Measurements from ENCODE around the gene SPINDOC.
"Not testable (repeated sequence)": the region's sequence is repeated elsewhere in the genome, so short reads cannot be mapped to it uniquely, and the experiment has no call there.

Gene SPINDOC

GRCh38 chr11:63813035-63813562 is at the start of gene SPINDOC:
Gene SPINDOC (plus strand): TSS chr11:63813456. CDS start chr11:63813687, 231 bp downstream.
- H3K4me3 ChIP-seq (ENCODE audit: low read depth, low read length), result peak within 1 kb of the TSS; percentile 94

- H3K4me3 ChIP-seq (ENCODE audit: low read depth, low read length), result peak overlapping the region; percentile 95
Observed at GRCh38 chr11:63763496-63764339, 49.5 kb upstream of the SPINDOC start.

DNA sequence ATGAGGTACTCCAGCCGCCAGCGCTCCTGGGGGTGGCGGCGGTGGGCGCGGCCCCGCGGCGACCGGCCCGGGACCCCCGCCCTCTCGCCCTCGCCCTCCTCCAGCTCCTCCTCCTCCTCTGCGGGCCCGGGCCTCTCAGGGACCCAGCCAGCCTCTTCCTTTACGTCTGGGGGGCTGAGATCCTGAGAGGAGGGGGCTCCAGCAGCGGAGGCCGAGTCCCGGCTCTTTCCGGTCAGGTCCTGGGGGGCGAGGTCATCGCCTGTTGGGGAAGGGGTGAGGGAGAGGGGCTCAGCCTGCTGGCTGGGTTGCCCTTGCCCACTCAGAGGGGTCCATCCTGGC is 48.9 kb upstream of the SPINDOC start:
- H3K4me3 ChIP-seq (ENCODE audit: low read depth, low read length), result peak overlapping the region; percentile 27

DNA sequence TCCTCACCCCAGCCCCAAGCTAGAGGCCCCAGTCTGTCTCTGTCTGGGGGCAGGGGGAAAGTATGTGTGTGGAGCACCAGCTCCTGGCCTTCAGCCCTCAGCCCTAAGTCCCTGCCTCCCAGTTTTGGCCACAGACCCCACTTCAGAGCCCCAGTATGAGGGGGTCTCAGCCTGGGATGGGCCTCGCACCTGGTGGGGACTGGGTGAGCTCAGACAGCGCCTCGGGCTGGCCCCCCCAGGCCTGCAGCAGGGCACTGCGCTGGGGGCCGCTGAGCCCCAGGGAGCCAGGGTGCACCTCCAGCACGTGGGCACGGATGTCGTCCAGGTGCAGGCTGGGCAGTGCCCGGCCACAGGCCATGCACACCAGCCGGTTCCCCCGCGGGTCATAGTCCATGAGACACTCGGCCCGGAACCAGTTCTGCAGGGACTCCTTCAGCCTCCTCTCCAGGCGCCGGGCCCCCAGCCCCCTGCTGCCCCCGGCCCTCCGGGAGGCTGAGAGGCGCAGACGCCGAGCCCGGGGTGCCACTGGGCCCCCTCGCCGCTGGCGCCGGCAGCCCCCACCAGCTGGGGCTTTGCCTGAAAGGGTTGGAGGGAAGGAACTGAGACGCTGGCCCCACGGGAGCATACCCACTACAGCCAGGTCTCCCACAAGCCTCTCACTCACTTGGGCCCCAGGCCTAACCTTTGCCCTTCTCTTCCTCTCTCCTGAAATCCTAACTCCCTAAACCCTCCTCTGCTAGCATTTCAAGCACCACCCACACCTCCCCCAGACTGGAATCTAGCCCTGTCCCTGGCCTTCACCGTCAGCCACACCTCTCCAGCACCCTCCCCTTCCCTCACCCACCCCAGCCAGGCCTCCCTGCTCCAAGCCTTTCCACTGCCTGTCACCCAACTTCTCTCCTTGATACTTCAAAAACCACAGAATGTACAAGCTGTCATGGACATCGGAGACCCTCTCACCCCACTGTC is 48.3 kb upstream of the SPINDOC start:
- H3K4me3 ChIP-seq (ENCODE audit: low read depth, low read length), result peak overlapping the region; percentile 27

DNA sequence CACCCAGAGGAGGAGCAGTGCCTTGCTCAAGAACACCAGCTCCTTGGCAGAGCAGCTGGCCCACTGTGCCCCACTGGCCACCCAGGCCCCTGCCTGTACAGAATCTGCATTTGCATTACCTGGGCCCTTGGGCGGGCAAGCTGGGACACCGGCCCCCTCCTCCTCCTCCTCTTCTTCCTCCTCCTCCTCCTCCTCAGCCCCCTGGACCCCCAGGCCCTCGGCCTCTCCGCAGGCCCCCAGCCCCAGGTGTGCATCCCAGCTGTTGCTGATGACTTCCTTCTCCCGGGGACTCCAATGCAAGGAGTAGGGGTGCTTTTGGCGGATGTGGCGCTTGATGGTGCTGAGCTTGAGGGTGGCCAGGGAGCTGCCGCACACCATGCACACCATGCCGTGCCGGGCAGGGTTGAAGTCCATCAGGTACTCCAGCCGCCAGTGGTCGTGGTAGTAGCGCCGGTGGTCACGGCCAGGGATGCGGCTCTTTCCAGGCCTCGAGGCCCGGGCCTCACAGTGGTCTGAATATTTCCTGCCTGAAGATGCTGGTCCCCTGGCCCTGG is 47.5 kb upstream of the SPINDOC start:
- no peak overlapping the region for H3K4me3 ChIP-seq (ENCODE audit: low read depth, low read length)

GRCh38 chr11:63766531-63767235 is 46.6 kb upstream of the SPINDOC start:
- H3K4me3 ChIP-seq (ENCODE audit: low read depth, low read length), result no peak overlapping the region

DNA sequence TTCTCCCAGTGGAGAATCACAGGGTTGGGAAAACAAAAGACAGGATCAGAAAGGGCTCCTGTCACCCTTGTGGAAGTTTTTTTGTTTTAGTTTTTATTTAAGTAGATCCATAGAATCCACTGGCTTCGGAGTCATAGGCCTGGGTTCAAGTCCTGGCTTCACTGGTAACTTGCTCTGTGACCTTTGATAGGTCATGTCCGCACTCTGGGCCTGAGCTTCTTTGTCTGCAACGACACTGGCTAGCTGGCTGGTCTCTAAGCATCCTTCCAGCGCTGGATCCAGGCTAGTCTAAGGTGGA is 46.0 kb upstream of the SPINDOC start:
- peak overlapping the region; percentile 71 for H3K4me3 ChIP-seq (ENCODE audit: low read depth, low read length)

DNA sequence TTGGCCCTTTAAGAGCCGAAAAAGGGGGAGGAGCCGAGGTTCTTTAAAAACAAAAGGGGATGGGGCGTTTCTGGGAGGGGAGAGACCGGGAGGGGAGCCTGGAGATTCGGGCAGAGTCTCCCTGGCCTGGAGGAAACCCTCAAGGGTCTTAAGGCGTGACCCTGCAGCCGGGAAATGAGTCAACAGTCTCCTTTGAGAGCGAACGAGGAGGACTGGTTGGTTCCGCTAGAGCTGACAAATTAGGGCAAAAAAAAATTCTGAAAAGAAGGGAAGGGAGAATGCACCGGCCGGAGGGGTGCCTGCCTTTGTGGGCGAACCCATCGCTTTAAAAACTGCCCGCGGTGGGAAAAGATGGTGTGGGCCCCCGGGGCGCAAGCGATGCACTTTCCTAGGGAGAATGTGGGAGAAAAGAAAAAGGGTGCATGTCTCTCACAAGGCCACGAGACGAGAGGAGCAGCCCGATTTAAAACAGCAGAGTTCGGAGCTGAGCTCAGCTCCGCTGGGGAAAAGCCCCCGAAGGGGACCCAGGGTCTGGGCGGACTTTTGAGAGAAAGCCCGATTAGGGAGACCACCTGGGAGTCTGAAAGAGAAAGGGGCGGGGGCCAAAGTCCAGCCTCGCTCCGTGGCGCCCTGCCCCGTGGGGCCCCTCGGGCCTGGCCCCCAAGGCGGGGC is 45.6 kb upstream of the SPINDOC start:
- H3K4me3 ChIP-seq (ENCODE audit: low read depth, low read length), result peak overlapping the region; percentile 71

- peak within 1 kb of the TSS; percentile 71 for H3K4me3 ChIP-seq (ENCODE audit: low read depth, low read length)
Observed at GRCh38 chr11:63768237-63769041, 44.8 kb upstream of the SPINDOC start, which contains the start of gene ZFTA. Gene ZFTA (minus strand): TSS chr11:63768775. CDS start chr11:63768622, 153 bp downstream.

GRCh38 chr11:63769042-63769713 is 44.1 kb upstream of the SPINDOC start:
- H3K4me3 ChIP-seq (ENCODE audit: low read depth, low read length), result peak overlapping the region; percentile 71

- H3K4me3 ChIP-seq (ENCODE audit: low read depth, low read length), result peak overlapping the region; percentile 71
Observed at GRCh38 chr11:63769714-63770455, 43.4 kb upstream of the SPINDOC start.

DNA sequence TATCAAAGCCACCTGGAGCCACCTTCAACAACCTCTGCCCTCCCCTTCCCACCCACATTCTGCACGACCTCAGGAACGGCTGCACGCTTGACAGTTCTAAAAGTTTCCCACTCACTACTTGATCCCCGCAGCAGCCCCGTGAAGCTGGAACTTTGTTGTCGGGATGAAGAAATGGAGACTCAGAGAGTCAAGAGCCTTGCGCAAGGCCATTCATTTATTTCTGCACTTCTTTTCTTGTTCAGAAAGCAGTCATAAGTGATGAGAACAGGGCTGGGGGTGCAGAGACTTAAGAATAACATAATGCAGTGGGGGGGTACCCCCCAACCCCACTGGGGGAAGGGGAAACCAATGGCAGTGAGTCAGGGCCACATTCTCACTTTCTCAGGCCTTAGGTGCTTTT is 42.5 kb upstream of the SPINDOC start:
- H3K4me3 ChIP-seq (ENCODE audit: low read depth, low read length), result no peak overlapping the region

- not testable (repeated sequence) for H3K4me3 ChIP-seq (ENCODE audit: low read depth, low read length)
Observed at GRCh38 chr11:63771741-63772318, 41.4 kb upstream of the SPINDOC start.

- H3K4me3 ChIP-seq (ENCODE audit: low read depth, low read length), result no peak overlapping the region
Observed at GRCh38 chr11:63775191-63775590, 38.1 kb upstream of the SPINDOC start.

DNA sequence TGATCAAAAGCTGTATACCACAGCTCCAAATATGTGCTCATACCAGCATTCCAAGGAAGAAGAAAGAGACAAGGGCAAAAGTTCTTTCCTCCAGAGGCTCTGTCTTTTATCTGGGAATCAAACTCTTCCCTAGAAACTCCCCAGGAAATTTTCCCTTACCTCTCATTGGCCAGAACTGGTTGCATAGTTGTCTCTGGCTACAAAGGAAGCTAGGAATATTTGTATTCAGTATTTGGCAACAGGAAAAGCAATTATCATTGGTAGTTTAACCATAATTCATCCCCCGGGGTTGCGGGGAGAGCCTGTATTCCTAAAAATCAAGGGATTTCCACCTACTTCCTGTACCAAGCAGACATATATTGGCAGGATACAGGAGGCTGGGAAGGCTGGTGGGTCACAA is 34.2 kb upstream of the SPINDOC start:
- no peak overlapping the region for H3K4me3 ChIP-seq (ENCODE audit: low read depth, low read length)

DNA sequence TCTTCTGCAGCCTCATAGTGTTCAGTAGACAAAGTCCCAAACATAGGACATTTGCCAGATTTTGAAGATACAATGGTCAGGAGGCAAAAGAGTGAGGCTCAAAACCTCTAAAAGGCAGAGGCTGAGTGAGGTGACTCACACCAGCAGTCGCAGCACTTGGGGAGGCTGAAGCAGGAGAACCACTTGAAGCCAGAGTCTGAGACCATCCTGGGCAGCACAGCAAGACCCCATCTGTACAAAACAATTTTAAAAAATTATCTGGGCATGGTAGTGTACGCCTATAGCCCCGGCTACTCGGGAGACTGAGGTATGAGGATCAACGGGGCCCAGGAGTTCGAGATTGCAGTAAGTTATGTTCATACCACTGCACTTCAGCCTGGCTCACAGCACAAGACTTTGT is 30.5 kb upstream of the SPINDOC start:
- no peak overlapping the region for H3K4me3 ChIP-seq (ENCODE audit: low read depth, low read length)

- H3K4me3 ChIP-seq (ENCODE audit: low read depth, low read length), result no peak overlapping the region
Observed at GRCh38 chr11:63783925-63784592, 29.2 kb upstream of the SPINDOC start.

Measured in iPS-11a (cell line).